RWPE2 (cell line): ENCODE results near the gene VGLL1.

ENCODE experiments used
- ATAC-seq: fragments of 200-7000 bp; cut with Tn5 transposase; 3 replicates; pipeline ENCODE4 v1.9.1; 2021; ENCODE audit warnings: low read depth
- DNase-seq: peaks from one replicate; pipeline ENCODE4 v3.0.0-alpha.2; 2020; ENCODE audit warnings: low spot score
- H3K27ac ChIP-seq: fragments of 450-650 bp; 2 replicates; pipeline ENCODE4 v1.5.1; 2017; ENCODE audit warnings: mild to moderate bottlenecking; ENCODE audit not compliant: poor library complexity, severe bottlenecking
- H3K27me3 ChIP-seq: fragments of 250-450 bp; sonication (Bioruptor Pico); 2 replicates; pipeline ENCODE4 v1.5.1; 2021; ENCODE audit warnings: mild to moderate bottlenecking, moderate library complexity; ENCODE audit not compliant: insufficient read depth, poor library complexity, severe bottlenecking
- H3K36me3 ChIP-seq: fragments of 250-450 bp; sonication (Bioruptor Pico); 2 replicates; pipeline ENCODE4 v1.5.1; 2020; ENCODE audit warnings: low read depth, mild to moderate bottlenecking, moderate library complexity
- H3K4me1 ChIP-seq: fragments of 250-450 bp; sonication (Bioruptor Pico); 2 replicates; pipeline ENCODE4 v1.5.1; 2021; ENCODE audit warnings: mild to moderate bottlenecking, moderate library complexity; ENCODE audit not compliant: insufficient read depth, poor library complexity, severe bottlenecking
- H3K4me3 ChIP-seq: fragments of 250-450 bp; sonication (Bioruptor Pico); 2 replicates; pipeline ENCODE4 v1.5.1; 2021; ENCODE audit warnings: mild to moderate bottlenecking, moderate library complexity; ENCODE audit not compliant: severe bottlenecking
- H3K9me3 ChIP-seq: fragments of 250-450 bp; sonication (Bioruptor Pico); 2 replicates; pipeline ENCODE4 v1.5.1; 2021; ENCODE audit warnings: mild to moderate bottlenecking, moderate library complexity; ENCODE audit not compliant: severe bottlenecking
- CTCF ChIP-seq: fragments of 450-650 bp; IDR thresholded peaks from one replicate; pipeline ENCODE4 v1.5.1; 2017; ENCODE audit warnings: mild to moderate bottlenecking, moderate library complexity; ENCODE audit not compliant: poor library complexity, severe bottlenecking

VGLL1 gene

GRCh38 chrX:136531951-136532350 is at the start of gene VGLL1:
Gene VGLL1, plus strand, starts transcription at chrX:136532215. Its CDS starts 3,806 bp downstream, at chrX:136536021.
- Histone ChIP-seq H3K27ac (no peak within 1 kb of the TSS), H3K36me3 (no peaks in the 10 kb centered on the region), H3K4me1 (no peaks in the 10 kb centered on the region), H3K27me3 (no peaks in the 10 kb centered on the region), H3K4me3 (no peak within 1 kb of the TSS), H3K9me3 (no peaks in the 10 kb centered on the region)
- no peak for TF ChIP-seq CTCF
- ATAC-seq (peak; percentile 23; the same call in 1 of the 3 replicates), DNase-seq (no peak)

- Histone ChIP-seq H3K4me1 (no peaks in the 10 kb centered on the region), H3K27me3 (no peaks in the 10 kb centered on the region), H3K27ac (no peak within 1 kb of the TSS), H3K36me3 (no peaks in the 10 kb centered on the region), H3K9me3 (no peaks in the 10 kb centered on the region), H3K4me3 (no peak within 1 kb of the TSS)
- DNase-seq = no peak
- no peak for TF ChIP-seq CTCF
- no peak for ATAC-seq
Measured at GRCh38 chrX:136487647-136488046, 44.4 kb upstream of the VGLL1 start, which contains the start of gene BRS3. Gene BRS3, plus strand, starts transcription at chrX:136487947. Its CDS starts 168 bp downstream, at chrX:136488115.

- Histone ChIP-seq H3K4me3 (no peak overlapping the region), H3K9me3 (no peaks in the 10 kb centered on the region), H3K36me3 (no peaks in the 10 kb centered on the region), H3K4me1 (no peaks in the 10 kb centered on the region), H3K27ac (no peak overlapping the region), H3K27me3 (no peaks in the 10 kb centered on the region)
- DNase-seq (no peak), ATAC-seq (no peak)
- peak; percentile 40 for TF ChIP-seq CTCF
Measured at GRCh38 chrX:136488706-136489105, 43.3 kb upstream of the VGLL1 start.

- Histone ChIP-seq H3K27me3 (no peaks in the 10 kb centered on the region), H3K27ac (no peak overlapping the region), H3K36me3 (no peaks in the 10 kb centered on the region), H3K9me3 (no peaks in the 10 kb centered on the region), H3K4me1 (no peaks in the 10 kb centered on the region), H3K4me3 (no peak overlapping the region)
- no peak for DNase-seq
- TF ChIP-seq CTCF = no peak
- no peak for ATAC-seq
Measured at GRCh38 chrX:136491832-136492231, 40.2 kb upstream of the VGLL1 start.

GRCh38 chrX:136493011-136493410 is 39.0 kb upstream of the VGLL1 start:
- Histone ChIP-seq H3K9me3 (no peaks in the 10 kb centered on the region), H3K27ac (no peak overlapping the region), H3K4me1 (no peaks in the 10 kb centered on the region), H3K4me3 (no peak overlapping the region), H3K36me3 (no peaks in the 10 kb centered on the region), H3K27me3 (no peaks in the 10 kb centered on the region)
- no peak for TF ChIP-seq CTCF
- no peak for DNase-seq
- ATAC-seq = no peak
